Coronary artery (tissue), 2 donors: ENCODE results near the gene ID4.

ENCODE experiments used
- DNase-seq: peaks from one replicate; pipeline ENCODE4 v3.0.0-alpha.2; 2017; ENCODE audit warnings: low spot score
- H3K27ac ChIP-seq, 2 donors: fragments of 200-600 bp; sonication (generic); one replicate each; pipeline ENCODE4 v1.5.1; 2016 to 2019
- H3K4me3 ChIP-seq: fragments of 200-600 bp; sonication (generic); 2 replicates; pipeline ENCODE4 v1.5.1; 2016; ENCODE audit warnings: mild to moderate bottlenecking, moderate library complexity
- CTCF ChIP-seq: fragments of 200-600 bp; sonication (generic); IDR thresholded peaks from one replicate; pipeline ENCODE4 v1.5.1; 2019; ENCODE audit warnings: antibody characterized with exemption

The ID4 gene

GRCh38 chr6:19857139-19857538 is 20.0 kb downstream of the ID4 start:
- no peak overlapping the region for H3K4me3 ChIP-seq
- H3K27ac ChIP-seq: no peak overlapping the region
- TF ChIP-seq CTCF: no peak
- no peak for DNase-seq

- Histone ChIP-seq H3K27ac (no peak overlapping the region), H3K4me3 (no peak overlapping the region)
- no peak for TF ChIP-seq CTCF
- DNase-seq: no peak
These were observed 20.5 kb downstream of the ID4 start for GRCh38 chr6:19857703-19858102.

DNA sequence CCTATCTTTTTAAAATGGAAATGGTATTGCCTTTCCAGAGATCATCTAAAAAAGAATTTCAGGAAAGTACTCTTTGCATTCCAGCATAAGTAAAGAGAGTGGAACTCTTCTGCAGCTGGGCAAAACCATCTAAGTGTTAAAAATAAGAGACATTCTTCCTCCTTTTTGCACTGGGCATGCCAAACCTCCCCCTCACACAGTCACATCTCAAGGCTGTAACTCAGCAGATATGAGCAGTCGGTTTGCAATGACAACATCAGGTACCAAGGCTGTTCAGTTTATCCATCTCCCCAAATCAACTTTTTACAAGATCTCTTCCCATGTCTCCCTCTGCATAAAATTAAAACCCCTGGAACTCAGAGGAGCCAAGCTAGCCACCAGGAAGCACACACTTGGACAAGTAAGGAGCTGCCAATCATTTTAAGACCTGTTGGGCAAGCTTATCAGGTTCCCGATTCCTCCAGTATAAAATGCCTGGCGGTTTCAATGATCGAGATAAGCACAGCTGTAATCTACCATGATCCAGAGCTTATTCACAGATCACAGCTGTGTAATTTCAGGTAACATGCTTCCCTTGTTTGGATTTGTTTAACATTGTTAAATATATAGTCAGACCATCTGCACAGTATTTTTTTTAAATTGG is 23.2 kb downstream of the ID4 start:
- no peak overlapping the region for H3K27ac ChIP-seq
- H3K4me3 ChIP-seq: no peak overlapping the region
- no peak for TF ChIP-seq CTCF
- DNase-seq: no peak

GRCh38 chr6:19864285-19864684 is 27.1 kb downstream of the ID4 start:
- Histone ChIP-seq H3K4me3 (no peak overlapping the region), H3K27ac (no peak overlapping the region)
- DNase-seq: no peak
- no peak for TF ChIP-seq CTCF

- H3K4me3 ChIP-seq: no peak overlapping the region
- no peak for DNase-seq
- no peak for TF ChIP-seq CTCF
- no peak overlapping the region for H3K27ac ChIP-seq
These were observed 28.0 kb downstream of the ID4 start for GRCh38 chr6:19865178-19865577.

- H3K4me3 ChIP-seq: no peak overlapping the region
- no peak for TF ChIP-seq CTCF
- no peak overlapping the region for H3K27ac ChIP-seq
- DNase-seq: no peak
These were observed 29.2 kb downstream of the ID4 start for GRCh38 chr6:19866173-19866984.
